ENCODE results near the gene CRPPA.

Gene CRPPA

DNA sequence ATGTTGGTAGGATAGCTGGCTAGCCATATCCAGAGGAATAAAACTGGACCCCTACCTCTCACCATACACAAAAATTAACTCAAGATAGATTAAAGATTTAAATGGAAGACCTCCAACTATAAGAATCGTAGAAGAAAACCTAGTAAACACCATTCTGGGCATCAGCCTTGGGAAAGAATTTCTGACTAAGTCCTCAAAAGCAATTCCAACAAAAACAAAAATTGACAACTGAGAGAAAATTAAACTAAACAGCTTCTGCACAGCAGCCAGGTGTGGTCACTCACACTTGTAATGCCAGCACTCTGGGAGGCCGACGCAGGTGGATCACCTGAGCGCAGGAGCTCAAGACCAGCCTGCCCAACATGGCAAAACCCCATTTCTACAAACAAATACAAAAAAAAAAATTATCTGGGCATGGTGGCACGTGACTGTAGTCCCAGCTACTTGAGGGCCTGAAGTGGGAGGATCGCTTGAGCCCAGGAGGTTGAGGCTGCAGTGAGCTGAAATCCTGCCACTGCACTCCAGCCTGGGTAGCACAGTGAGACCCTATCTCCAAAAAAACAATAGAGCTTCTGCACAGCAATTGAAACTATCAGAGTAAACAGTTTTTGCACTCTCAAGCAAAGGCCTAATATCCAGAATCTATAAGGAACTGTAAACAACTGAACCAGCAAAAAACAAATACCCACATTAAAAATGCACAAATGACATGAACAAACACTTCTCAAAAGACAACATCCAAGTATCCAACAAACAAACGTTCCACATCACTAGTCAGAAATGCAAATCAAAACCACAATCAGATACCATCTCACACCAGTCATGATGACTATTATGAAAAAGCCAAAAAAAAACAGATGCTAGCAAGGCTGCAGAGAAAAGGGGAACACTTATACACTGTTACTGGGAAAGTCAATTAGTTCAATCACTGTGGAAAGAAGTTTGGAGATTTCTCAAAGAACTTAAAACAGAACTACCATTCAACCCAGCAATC lies 4.8 kb downstream of the CRPPA start:
- peak; percentile 54 for DNase-seq (ENCODE audit: low read depth)
- H3K4me3 ChIP-seq (replicated peaks; ENCODE audit: low read depth, low read length) = no peak overlapping the region
- TF ChIP-seq, protein P1, sequence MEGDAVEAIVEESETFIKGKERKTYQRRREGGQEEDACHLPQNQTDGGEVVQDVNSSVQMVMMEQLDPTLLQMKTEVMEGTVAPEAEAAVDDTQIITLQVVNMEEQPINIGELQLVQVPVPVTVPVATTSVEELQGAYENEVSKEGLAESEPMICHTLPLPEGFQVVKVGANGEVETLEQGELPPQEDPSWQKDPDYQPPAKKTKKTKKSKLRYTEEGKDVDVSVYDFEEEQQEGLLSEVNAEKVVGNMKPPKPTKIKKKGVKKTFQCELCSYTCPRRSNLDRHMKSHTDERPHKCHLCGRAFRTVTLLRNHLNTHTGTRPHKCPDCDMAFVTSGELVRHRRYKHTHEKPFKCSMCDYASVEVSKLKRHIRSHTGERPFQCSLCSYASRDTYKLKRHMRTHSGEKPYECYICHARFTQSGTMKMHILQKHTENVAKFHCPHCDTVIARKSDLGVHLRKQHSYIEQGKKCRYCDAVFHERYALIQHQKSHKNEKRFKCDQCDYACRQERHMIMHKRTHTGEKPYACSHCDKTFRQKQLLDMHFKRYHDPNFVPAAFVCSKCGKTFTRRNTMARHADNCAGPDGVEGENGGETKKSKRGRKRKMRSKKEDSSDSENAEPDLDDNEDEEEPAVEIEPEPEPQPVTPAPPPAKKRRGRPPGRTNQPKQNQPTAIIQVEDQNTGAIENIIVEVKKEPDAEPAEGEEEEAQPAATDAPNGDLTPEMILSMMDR (IDR thresholded peaks at IDR 0.05; ENCODE audit: low read length, missing control alignments) = no peak

DNA sequence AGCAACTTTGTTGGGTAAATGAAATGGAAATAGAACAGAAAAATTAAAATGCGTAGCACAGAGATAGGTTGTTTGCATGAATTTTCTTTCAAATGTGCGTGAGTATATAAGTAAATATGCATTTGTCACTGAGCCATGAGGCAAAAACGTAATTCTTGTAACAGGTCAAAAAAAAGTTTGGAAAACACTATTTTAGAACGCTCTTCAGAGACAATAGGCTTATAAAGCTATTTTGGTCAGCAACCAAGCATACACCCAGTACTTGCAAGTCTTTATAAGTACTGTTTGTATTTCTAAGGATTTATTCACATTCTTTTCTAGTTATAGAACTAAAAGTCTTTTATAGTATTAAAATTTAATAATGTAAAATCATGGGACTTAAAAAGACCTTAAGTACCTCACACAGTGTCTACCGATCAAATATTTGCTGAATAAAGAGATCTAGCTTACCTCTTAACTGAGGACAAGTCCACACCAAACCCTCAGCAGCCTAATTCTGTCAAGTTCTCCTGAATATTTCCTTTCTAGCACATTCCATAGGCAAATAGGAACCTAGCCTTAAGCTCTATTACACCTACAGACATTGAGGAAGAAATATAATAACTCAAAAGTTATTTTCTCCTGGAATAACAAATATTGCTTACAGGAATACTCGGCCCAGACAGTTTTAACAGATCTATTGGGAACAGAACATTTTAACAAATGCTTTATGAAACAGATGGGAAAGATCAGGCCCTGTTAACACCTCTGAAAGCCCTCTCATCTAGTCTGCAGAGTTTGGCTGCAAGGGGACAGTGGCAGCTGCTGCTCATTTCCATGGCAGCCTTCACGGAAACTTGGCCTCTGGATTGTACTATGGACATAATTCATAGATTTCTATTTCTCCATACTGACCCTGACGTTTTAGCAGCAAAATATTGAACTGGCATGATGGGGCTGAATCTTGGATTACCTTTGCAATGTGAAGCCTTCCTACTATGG lies 8.8 kb downstream of the CRPPA start:
- H3K4me3 ChIP-seq (replicated peaks; ENCODE audit: low read depth, low read length) = no peak overlapping the region
- TF ChIP-seq, protein P1 (IDR thresholded peaks at IDR 0.05; ENCODE audit: low read length, missing control alignments) = no peak
- DNase-seq (ENCODE audit: low read depth) = no peak

DNA sequence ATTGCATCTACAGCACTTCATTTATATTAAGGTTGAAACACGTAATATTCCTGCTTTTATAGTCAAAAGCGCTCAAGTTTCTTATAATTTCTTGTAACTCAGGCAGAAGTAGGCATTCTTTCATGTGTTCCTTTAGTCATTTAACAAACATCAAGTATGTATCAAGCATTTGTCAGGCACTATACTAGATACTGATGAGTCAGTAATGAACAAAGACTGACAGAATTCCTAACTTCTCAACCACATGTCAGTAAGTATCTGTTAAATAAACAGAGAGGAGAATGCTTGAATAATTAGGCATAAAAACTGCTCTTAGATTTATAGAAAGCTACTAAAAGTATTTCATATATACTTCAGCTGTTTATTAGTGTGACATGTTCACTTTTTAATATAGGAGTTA lies 9.9 kb downstream of the CRPPA start:
- H3K4me3 ChIP-seq (replicated peaks; ENCODE audit: low read depth, low read length) = no peak overlapping the region
- no peak for DNase-seq (ENCODE audit: low read depth)
- TF ChIP-seq, protein P1 (IDR thresholded peaks at IDR 0.05; ENCODE audit: low read length, missing control alignments) = no peak

DNA sequence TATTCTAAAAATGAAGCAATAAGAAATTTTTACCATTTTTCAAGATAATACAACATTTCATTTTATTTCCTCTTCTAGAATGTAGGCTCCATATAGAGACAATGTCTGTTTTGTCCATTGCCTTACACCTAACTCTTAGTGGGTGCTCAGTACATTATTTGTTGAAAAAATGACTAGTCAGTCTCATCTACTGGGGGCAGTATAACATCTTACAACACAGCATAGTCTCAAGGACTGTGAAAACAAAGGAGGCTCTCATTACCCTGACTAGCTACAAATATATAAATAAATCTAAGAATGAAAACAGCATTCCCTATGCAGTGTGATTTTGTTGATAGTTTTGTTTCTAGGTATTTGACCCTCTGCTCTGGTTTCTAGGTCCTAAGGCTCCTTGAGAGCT lies 11.6 kb downstream of the CRPPA start:
- DNase-seq (ENCODE audit: low read depth) = no peak
- TF ChIP-seq, protein P1 (IDR thresholded peaks at IDR 0.05; ENCODE audit: low read length, missing control alignments) = no peak
- no peak overlapping the region for H3K4me3 ChIP-seq (replicated peaks; ENCODE audit: low read depth, low read length)

DNA sequence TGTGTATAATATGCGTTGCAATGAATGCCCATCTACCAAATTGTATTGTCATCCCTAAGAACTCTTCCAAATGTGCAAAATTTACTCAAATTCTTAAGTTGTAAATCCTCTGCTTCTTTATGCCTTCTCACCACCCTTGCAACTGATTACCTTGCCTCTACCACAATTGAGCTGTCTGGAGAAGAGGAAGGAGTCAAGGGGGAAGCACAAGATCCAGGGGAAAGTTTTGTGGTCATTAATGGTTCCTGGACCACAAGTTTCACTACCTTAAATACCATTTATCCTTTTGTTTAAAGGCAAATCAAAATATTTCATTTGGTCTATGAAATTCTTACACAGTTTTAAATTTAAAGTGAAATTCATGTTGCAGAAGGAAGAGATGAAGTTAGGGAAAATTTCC lies 16.7 kb downstream of the CRPPA start:
- TF ChIP-seq, protein P1 (IDR thresholded peaks at IDR 0.05; ENCODE audit: low read length, missing control alignments) = no peak
- no peak for DNase-seq (ENCODE audit: low read depth)
- H3K4me3 ChIP-seq (replicated peaks; ENCODE audit: low read depth, low read length) = no peak overlapping the region

DNA sequence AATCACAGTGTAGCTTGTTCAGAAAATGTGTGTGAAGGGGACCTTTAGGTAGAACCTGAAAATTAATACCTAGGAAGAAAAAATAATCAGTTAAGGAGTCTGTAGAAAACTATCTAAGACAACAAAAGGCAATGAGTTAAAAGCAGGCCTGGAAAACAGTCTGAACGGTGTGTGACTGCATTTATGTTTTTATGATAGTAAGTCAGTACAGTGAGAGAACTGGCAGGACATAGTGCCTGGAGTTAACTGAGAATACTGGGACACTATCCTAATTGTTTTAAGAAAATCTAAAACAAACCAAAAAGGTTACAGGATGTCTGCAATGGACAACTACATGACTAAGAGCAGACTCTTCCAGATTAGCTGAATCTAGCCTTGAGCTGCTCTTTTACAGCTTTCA lies 17.9 kb downstream of the CRPPA start:
- DNase-seq (ENCODE audit: low read depth) = no peak
- TF ChIP-seq, protein P1 (IDR thresholded peaks at IDR 0.05; ENCODE audit: low read length, missing control alignments) = no peak
- H3K4me3 ChIP-seq (replicated peaks; ENCODE audit: low read depth, low read length) = no peak overlapping the region
